IMR-90 (cell line): ENCODE measurements around the gene LOX.

Source experiments
- USF2 ChIP-seq: fragments of 150-350 bp; IDR thresholded peaks from 2 replicates; pipeline ENCODE4 v1.6.1; 2017; ENCODE audit warnings: mild to moderate bottlenecking, antibody characterized with exemption, low read length, low read depth
- TF ChIP-seq, protein P1 (sequence below): conservative IDR thresholded peaks from 2 replicates; pipeline ENCODE4 v1.5.1; 2012; ENCODE audit warnings: mild to moderate bottlenecking, low read depth, low read length, improper control_type of control experiment

DNA sequence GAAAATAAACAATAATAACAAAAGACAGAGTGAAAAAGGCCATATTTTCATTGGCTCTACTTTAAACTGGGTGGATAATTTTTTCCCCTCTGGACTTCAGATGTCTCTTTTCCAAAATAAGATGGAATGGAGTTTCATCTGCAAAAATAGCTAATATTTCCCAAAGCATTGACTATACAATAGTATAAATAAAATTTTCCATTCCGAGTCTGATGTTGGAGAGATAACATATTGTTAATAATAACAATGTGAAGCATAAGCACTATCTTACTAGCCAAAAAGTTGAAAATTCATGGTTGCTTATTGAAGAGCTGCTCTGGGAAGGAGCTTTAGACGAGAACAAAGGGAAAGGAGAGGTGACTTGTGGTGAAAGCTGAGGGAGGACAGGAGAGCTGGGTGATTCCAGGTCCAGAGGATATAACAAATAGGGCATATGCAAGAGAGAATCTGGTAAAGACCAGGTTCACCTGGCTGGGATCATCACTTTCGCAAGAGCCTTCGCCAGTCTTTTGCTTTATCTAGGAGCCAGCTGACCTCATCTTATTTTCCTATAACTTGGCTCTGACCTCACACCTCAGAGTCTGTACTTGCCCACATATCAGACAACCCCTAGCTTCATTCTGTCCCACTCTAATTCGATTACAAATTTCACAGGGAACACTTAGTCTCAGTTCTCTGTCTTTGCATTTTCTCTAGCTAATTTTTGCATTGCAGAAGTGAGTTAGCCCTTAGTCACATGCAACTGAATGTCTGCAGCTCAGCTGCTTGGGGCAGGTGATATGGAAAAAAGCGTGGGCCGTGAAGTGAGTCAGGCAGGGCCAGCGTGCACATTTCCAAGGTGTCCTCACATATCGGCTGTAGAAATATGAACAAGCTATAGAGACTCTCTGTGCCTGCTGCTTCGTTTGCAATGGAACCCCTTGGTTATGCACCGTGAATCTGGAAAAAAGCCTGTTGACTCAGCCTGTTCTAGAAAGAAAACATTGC, 43.7 kb upstream of the LOX start:
- TF ChIP-seq USF2 = no peak
- TF ChIP-seq, protein P1, sequence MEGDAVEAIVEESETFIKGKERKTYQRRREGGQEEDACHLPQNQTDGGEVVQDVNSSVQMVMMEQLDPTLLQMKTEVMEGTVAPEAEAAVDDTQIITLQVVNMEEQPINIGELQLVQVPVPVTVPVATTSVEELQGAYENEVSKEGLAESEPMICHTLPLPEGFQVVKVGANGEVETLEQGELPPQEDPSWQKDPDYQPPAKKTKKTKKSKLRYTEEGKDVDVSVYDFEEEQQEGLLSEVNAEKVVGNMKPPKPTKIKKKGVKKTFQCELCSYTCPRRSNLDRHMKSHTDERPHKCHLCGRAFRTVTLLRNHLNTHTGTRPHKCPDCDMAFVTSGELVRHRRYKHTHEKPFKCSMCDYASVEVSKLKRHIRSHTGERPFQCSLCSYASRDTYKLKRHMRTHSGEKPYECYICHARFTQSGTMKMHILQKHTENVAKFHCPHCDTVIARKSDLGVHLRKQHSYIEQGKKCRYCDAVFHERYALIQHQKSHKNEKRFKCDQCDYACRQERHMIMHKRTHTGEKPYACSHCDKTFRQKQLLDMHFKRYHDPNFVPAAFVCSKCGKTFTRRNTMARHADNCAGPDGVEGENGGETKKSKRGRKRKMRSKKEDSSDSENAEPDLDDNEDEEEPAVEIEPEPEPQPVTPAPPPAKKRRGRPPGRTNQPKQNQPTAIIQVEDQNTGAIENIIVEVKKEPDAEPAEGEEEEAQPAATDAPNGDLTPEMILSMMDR = no peak
